Stimulated activated naive B cell treated with anti-CD40 and anti-IgM and Interleukin-4, amounts not matched to agents 10 μg/mL and 1 μg/mL and 100 μg/mL, for 72 hours (primary cell): ENCODE measurements around the gene HCN4.

ENCODE experiments used
- ATAC-seq, 2 donors: fragments of 150-1000 bp; cut with Tn5 transposase; replicated peaks; 2 replicates each; pipeline ENCODE4 v1.10.0; 2021; ENCODE audit warnings: moderate library complexity in 1 of 2
- DNase-seq: peaks from one replicate; pipeline ENCODE4 v3.0.0; 2021
- H3K27ac Mint-ChIP-seq: one replicate; pipeline ENCODE4 v1.8.0; 2022; ENCODE audit warnings: mild to moderate bottlenecking, mixed read lengths
- H3K27me3 Mint-ChIP-seq, 2 donors: one replicate each; pipeline ENCODE4 v1.8.0; 2022; ENCODE audit warnings: mixed read lengths in 2 of 2
- H3K36me3 Mint-ChIP-seq, 2 donors: one replicate each; pipeline ENCODE4 v1.8.0; 2022; ENCODE audit warnings: mixed read lengths in 2 of 2, mild to moderate bottlenecking in 1 of 2
- H3K4me1 Mint-ChIP-seq, 2 donors: one replicate each; pipeline ENCODE4 v1.8.0; 2022; ENCODE audit warnings: mixed read lengths in 2 of 2, mild to moderate bottlenecking in 1 of 2
- H3K4me3 Mint-ChIP-seq, 2 donors: one replicate each; pipeline ENCODE4 v1.8.0; 2022; ENCODE audit warnings: mild to moderate bottlenecking in 2 of 2, mixed read lengths in 2 of 2, moderate library complexity in 1 of 2
- H3K9me3 Mint-ChIP-seq, 2 donors: one replicate each; pipeline ENCODE4 v1.8.0; 2022; ENCODE audit warnings: mixed read lengths in 2 of 2, mild to moderate bottlenecking in 1 of 2

Gene HCN4

DNA sequence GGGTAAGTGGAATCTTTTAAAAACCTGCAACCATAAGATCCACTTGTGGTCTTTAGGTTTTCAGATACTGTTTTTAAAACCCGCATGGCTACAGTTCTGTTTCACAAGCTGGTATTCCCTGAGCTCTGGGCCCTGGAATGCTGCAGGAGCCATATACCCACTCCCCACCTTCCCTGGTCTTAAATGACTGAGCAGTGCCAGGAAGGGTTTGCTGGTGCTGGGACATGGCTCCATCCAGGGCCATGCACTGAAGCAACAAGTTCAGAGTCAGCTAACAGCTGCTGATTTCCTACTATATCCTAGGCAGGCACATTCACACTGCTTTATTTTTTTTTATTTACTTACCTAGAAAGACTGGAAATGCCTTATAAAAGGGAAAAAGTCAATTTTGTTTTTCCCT lies 77.3 kb downstream of the HCN4 start:
- DNase-seq (no peak), ATAC-seq (no peak)
- H3K27ac Mint-ChIP-seq = no peak overlapping the region
- H3K36me3 Mint-ChIP-seq = no peaks in the 10 kb centered on the region
- no peak overlapping the region for H3K4me3 Mint-ChIP-seq
- peaks cover 0 to 8% of the 10 kb centered on the region in 2 donors for H3K27me3 Mint-ChIP-seq
- peaks cover 8 to 12% of the 10 kb centered on the region in 2 donors for H3K4me1 Mint-ChIP-seq
- no peaks in the 10 kb centered on the region for H3K9me3 Mint-ChIP-seq

DNA sequence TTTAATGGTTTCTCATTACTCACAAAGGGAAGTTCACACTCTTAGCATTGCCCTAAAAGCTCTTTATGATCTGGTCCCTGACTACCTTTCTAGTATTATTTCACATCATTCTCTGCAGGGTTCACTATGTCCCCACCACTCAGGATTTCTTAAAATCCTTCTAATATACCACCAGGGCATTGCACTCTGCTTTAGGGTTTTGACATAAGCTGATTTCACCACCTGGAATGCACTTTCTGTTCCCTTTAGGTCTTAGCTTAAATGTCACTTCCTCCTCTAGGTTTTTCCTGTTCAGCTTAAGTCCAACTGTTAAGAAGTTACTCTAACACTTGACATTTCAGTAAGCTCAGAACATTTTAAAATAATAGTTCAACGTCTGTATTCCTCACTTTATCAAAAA lies 81.7 kb downstream of the HCN4 start:
- Mint-ChIP-seq H3K4me3 (peak overlapping the region in 1 of 2 donors; percentile 51), H3K27ac (peak overlapping the region; percentile 37), H3K36me3 (no peaks in the 10 kb centered on the region), H3K27me3 (no peaks in the 10 kb centered on the region), H3K4me1 (peaks cover 19 to 24% of the 10 kb centered on the region in 2 donors), H3K9me3 (no peaks in the 10 kb centered on the region)
- DNase-seq (no peak), ATAC-seq (peak; percentile 51 to 63)

DNA sequence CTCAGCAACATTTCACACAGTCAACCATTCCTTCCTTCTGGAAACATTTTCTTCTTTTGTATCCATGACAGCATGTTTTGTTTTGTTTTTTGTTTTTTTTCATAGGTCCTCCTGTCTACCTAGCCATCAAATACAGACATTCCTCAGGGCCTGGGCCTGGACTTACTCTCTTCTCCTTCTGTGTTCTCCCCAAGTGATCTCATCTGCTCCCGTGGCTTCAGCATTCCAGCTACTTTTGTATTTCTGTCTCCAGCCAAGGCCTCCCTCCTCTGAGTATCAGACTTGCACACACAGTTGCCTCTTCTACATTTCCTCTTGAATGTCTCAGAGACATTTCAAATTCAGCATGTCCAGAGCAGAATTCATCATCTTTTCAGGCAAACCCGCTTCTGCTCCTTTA lies 82.4 kb downstream of the HCN4 start:
- ATAC-seq (no peak), DNase-seq (no peak)
- Mint-ChIP-seq H3K4me3 (peak overlapping the region; percentile 3 to 25), H3K36me3 (no peaks in the 10 kb centered on the region), H3K27ac (no peak overlapping the region), H3K9me3 (no peaks in the 10 kb centered on the region), H3K4me1 (peaks cover 19 to 24% of the 10 kb centered on the region in 2 donors), H3K27me3 (no peaks in the 10 kb centered on the region)

DNA sequence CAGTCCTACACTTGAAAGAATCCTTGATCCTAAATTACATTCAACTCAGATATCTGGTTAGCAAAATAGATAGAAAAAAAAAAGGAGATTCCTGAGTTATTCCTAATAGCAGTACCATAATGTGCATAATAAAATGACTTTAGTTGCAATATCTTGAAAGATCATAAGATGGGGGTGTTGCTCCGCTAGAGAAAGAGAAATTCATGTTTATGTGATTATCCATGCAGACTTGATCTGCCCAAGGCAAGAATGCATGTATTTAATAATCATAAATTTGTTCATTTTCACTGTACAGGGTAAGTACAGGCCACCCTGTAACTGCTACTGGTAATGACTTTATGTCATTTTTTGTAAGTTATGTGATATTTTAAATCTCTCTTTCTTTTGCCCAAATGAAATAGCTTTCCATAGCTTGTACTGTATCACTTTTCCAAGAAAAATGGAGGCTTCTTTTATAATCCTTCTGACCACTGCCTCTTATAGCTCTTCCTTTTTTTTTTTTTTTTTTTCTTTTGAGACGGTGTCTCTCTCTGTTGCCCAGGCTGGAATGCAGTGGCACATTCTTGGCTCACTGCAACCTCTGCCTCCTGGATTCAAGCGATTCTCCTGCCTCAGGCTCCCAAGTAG lies 84.6 kb downstream of the HCN4 start:
- DNase-seq (no peak), ATAC-seq (no peak)
- Mint-ChIP-seq H3K27me3 (peaks cover 0 to 5% of the 10 kb centered on the region in 2 donors), H3K4me1 (peaks cover 19 to 24% of the 10 kb centered on the region in 2 donors), H3K9me3 (no peaks in the 10 kb centered on the region), H3K36me3 (no peaks in the 10 kb centered on the region), H3K27ac (no peak overlapping the region), H3K4me3 (no peak overlapping the region)

DNA sequence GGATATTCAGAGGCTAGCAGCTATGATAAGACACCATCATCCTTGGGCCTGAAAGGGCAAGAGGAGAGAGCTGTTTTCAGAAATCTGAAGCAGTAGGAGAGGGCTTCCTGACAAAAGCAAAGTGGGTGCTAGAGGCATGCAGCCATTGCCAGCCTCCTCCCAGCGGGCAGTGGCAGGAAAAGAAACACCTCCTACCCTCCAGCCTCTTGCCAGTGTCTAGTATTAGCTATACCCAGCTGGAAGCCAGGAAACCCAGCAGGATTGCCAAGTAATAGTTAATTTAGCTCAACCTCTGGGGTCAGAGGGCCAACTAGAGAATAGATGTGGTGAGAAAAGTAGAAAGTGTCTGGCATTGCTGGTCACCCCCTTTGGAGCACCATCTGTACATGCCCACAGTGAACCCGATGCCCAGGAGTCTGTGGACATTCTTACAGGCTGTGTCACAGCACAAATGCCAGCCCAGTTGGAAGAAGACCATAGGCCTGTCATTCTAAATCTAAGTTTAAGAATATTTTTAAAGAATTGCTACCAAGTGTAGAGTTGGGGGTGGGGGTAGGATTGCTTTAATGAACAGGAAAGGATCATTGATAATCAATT lies 85.3 kb downstream of the HCN4 start:
- ATAC-seq (no peak), DNase-seq (no peak)
- Mint-ChIP-seq H3K9me3 (no peaks in the 10 kb centered on the region), H3K36me3 (no peaks in the 10 kb centered on the region), H3K27ac (no peak overlapping the region), H3K4me3 (no peak overlapping the region), H3K27me3 (peaks cover 0 to 6% of the 10 kb centered on the region in 2 donors), H3K4me1 (peaks cover 19 to 24% of the 10 kb centered on the region in 2 donors)

DNA sequence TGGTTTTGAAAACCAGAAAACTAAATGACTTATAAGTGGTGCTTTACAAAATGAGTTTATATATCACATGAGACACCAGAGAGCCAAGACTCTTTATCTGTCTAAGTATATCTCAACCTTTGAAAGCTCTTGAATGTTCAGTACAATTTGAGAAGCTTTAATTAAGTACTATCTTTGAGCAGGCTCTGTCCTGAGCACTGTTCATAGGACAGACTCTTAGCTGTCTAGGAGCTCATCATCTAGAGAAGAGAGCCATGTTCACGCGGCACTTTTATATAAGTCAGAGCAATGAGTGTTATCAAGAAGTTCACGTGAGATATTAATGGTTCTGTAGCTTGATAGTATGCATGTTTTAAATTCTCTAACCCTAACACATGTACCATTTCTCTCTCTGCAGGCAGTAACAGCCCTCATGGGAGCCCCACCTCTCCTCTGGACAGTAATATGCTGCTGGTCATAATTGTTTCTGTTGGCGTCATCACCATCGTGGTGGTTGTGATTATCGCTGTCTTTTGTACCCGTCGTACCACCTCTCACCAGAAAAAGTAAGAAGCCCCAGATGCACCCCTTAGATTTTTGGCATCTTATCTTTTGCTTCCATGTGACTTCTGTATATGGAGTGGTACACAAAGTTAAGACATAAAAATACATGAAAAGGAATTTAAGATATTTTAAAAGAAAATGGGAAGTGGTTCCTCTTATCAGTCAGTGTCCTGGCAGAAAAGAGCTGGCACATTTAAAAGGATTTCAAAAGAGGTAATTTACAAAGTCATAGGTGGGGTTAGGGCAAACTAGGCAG lies 86.0 kb downstream of the HCN4 start:
- Mint-ChIP-seq H3K9me3 (no peaks in the 10 kb centered on the region), H3K4me1 (peaks cover 19 to 24% of the 10 kb centered on the region in 2 donors), H3K27me3 (peaks cover 0 to 6% of the 10 kb centered on the region in 2 donors), H3K4me3 (no peak overlapping the region), H3K36me3 (no peaks in the 10 kb centered on the region), H3K27ac (no peak overlapping the region)
- no peak for DNase-seq
- no peak for ATAC-seq

DNA sequence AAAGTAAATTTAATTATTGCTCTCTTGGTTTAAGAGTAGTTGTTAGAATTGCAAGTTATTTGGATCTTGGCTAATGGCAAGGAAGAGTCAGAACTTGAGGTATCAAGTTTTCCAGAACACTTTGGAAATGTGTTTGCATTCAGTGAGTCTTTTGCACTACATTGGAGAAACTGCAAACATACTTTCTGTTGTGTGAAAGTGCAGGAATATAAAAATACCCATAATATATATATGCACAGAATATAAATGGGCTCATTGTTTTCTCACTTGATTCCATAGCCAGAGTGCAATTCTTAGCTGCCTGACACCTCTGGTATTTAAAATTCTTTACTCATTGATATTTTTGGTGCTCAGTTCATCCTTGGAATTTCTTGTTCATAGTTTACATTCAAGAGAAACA lies 92.9 kb downstream of the HCN4 start:
- H3K4me1 Mint-ChIP-seq = peaks cover 2 to 6% of the 10 kb centered on the region in 2 donors
- no peaks in the 10 kb centered on the region for H3K9me3 Mint-ChIP-seq
- no peaks in the 10 kb centered on the region for H3K36me3 Mint-ChIP-seq
- no peak overlapping the region for H3K4me3 Mint-ChIP-seq
- DNase-seq = no peak
- no peak overlapping the region for H3K27ac Mint-ChIP-seq
- peaks cover 9 to 25% of the 10 kb centered on the region in 2 donors for H3K27me3 Mint-ChIP-seq
- no peak for ATAC-seq

DNA sequence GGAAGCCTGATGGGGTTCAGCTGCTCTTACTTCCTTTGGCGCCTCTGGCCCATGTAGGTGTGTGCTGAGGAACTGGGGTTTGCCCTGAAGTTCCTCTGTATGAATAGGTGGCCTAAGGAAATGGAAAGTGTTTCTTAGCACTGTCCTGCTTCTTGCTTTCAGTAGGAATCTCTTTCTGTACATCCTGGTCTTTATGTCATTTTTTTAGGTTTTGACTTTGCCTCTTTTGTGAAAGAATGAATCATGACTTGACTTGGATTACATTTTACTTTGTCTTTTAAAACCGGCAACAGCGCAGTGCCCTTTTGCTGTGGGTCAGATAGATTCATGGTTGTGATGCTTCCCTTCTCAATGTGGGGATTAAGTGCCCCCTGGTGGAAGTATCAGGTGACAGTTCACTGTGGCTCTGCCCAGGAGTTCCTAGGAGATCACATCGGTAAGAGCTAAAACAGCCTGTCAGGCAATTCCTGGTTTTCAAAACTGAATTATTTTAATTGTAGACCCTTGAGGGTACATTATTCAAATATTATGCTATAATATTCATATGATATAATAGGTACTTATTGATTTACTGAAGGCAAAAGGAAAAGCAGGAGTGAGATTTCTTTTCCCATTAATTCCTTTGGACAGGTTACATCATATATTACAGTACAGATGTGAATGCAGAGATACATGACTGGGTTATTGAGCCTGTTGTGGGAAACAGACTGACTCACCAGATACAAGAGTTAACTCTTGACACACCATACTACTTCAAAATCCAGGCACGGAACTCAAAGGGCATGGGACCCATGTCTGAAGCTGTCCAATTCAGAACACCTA lies 95.4 kb downstream of the HCN4 start:
- H3K27me3 Mint-ChIP-seq = peaks cover 9 to 19% of the 10 kb centered on the region in 2 donors
- peak overlapping the region; percentile 31 for H3K27ac Mint-ChIP-seq
- no peak overlapping the region for H3K4me3 Mint-ChIP-seq
- ATAC-seq (peak; percentile 90 to 92), DNase-seq (peak; percentile 23)
- H3K4me1 Mint-ChIP-seq = peaks cover 2 to 6% of the 10 kb centered on the region in 2 donors
- no peaks in the 10 kb centered on the region for H3K36me3 Mint-ChIP-seq
- no peaks in the 10 kb centered on the region for H3K9me3 Mint-ChIP-seq

DNA sequence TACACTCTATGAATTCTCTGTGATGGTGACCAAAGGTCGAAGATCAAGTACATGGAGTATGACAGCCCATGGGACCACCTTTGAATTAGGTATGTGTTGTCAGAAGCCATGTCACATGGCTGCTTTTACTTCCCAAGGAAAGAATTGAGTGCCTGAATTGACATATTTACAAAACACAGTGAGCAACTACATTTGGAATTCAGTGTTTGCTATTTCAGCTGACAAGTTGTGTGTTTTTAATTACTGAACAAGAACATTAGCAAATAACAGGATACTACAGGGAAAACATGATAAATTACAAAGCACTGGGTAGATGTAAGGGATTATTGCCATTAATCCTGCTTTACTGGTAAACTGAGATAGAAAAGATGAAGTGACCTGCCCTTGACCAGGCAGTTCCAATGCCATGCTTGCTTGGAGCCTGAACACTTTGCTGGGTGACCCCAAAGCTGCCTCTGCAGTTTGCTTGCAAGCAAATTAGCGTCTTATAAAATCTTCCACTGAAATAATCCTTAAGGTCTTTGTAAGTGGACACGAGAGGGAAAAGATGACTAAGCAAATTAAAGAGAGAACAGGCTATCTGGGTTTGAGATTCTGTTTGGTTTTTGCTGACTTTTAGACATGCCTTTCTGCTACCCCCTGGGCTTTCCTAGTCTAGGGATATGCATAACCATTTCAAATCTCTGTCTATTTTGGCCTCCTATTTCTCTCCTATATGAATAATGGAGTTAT lies 98.2 kb downstream of the HCN4 start:
- no peak overlapping the region for H3K27ac Mint-ChIP-seq

More for the DNA sequence above, 98.2 kb downstream of the HCN4 start:
- no peaks in the 10 kb centered on the region for H3K36me3 Mint-ChIP-seq
- H3K4me1 Mint-ChIP-seq = peaks cover 2 to 6% of the 10 kb centered on the region in 2 donors
- ATAC-seq (no peak), DNase-seq (no peak)
- H3K4me3 Mint-ChIP-seq = no peak overlapping the region
- H3K9me3 Mint-ChIP-seq = no peaks in the 10 kb centered on the region
- H3K27me3 Mint-ChIP-seq = peaks cover 9 to 19% of the 10 kb centered on the region in 2 donors
